ENCODE data around the gene MED13L. TPM values are rescaled to one million over a fixed set of nuclear protein-coding genes. Genes with fewer than 3 reads are reported as not detected.

The MED13L gene
- polyA plus RNA-seq, 1 donor (not counting 4 experiments of a cell fraction or from before 2014, with no cell fraction given), result 31.7 TPM

DNA sequence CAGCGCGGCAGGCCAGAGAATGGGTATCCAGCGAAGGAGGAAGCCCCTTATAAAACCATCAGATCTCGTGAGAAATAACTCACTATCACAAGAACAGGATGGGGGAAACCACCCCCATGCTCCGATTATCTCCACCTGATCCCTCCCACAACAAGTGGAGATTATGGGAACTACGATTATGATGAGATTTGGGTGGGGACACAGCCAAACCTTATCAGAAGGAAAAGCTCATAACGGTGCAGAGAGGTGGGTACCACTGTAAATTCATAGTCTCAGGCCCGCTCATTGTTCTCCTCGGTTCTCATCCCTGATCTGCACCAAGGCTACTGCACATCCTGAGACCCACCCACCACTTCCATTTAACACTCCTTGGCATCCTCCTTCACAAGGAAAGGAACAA lies 326.5 kb downstream of the MED13L start:
- Histone ChIP-seq H3K9me1 (ENCODE audit: control insufficient read depth, extremely low read depth, insufficient read depth, low read length) (no peaks in the 10 kb centered on the region), H3K27me3 (ENCODE audit: control insufficient read depth, extremely low read depth, insufficient read depth, low read length) (no peaks in the 10 kb centered on the region), H2AFZ (ENCODE audit: control insufficient read depth, low read length) (no peak overlapping the region), H3K9me3 (ENCODE audit: control insufficient read depth, low read depth, low read length) (no peaks in the 10 kb centered on the region), H4K20me1 (ENCODE audit: control insufficient read depth, extremely low read depth, insufficient read depth, low read length) (peaks cover 2% of the 10 kb centered on the region), H3K9ac (ENCODE audit: control insufficient read depth, extremely low read depth, insufficient read depth, low read length) (no peak overlapping the region), H3K27ac (ENCODE audit: control insufficient read depth, insufficient read depth, low read length) (no peak overlapping the region), H3K79me2 (ENCODE audit: control insufficient read depth, insufficient read depth, low read length) (no peaks in the 10 kb centered on the region), H3K36me3 (ENCODE audit: control insufficient read depth in 2 of 2, extremely low read depth in 1 of 2, insufficient read depth in 2 of 2, low read length in 2 of 2) (peaks cover 0 to 2% of the 10 kb centered on the region in 2 experiments), H3K4me2 (ENCODE audit: control insufficient read depth, extremely low read depth, insufficient read depth, low read depth, low read length) (no peak overlapping the region), H3K4me1 (ENCODE audit: control insufficient read depth, extremely low read depth, insufficient read depth, low read length) (no peaks in the 10 kb centered on the region), H3K4me3 (ENCODE audit: control insufficient read depth in 2 of 3, extremely low read depth in 1 of 3, insufficient read depth in 2 of 3, low read depth in 1 of 3, low read length in 3 of 3) (no peak overlapping the region)
- FAIRE-seq (no peak), DNase-seq (ENCODE audit: low read depth, low spot score) (no peak)
- TF ChIP-seq, protein P1, sequence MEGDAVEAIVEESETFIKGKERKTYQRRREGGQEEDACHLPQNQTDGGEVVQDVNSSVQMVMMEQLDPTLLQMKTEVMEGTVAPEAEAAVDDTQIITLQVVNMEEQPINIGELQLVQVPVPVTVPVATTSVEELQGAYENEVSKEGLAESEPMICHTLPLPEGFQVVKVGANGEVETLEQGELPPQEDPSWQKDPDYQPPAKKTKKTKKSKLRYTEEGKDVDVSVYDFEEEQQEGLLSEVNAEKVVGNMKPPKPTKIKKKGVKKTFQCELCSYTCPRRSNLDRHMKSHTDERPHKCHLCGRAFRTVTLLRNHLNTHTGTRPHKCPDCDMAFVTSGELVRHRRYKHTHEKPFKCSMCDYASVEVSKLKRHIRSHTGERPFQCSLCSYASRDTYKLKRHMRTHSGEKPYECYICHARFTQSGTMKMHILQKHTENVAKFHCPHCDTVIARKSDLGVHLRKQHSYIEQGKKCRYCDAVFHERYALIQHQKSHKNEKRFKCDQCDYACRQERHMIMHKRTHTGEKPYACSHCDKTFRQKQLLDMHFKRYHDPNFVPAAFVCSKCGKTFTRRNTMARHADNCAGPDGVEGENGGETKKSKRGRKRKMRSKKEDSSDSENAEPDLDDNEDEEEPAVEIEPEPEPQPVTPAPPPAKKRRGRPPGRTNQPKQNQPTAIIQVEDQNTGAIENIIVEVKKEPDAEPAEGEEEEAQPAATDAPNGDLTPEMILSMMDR (optimal IDR thresholded peaks at IDR 0.05 in 1 of 3, IDR thresholded peaks at IDR 0.05 in 1 of 3, conservative IDR thresholded peaks at IDR 0.05 in 1 of 3; ENCODE audit: extremely low read depth in 1 of 3, insufficient read depth in 2 of 3, low read length in 3 of 3), result no peak
- no peak for TF ChIP-seq EZH2 (IDR thresholded peaks at IDR 0.05; ENCODE audit: low read length)
- dilution Hi-C loops (cut with MboI; ENCODE audit: extremely low pct_ligation_motif_present, low sequenced_read_pairs), result no loop called here

DNA sequence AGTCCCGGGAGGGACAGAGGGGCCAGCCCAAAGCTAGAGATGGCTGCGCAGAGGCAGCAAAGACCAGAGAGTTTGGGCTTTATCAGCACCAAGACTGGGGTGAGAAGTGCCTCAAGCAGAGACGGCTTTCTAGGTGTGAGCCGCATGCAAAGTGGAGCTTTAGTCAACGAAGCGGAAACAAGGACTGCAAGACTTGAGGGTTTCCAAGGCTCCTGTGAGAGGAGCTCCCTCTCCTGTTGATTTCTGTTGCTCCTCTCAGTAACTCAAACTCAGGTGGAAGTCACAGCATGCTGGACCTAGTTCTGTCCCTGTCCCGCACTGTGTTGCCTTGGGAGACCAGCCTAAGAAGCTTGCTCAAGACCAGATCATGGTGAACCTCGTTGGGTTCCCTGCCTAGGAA lies 327.8 kb downstream of the MED13L start:
- Histone ChIP-seq H3K9me1 (ENCODE audit: control insufficient read depth, extremely low read depth, insufficient read depth, low read length) (no peaks in the 10 kb centered on the region), H3K4me2 (ENCODE audit: control insufficient read depth, extremely low read depth, insufficient read depth, low read depth, low read length) (no peak overlapping the region), H3K27me3 (ENCODE audit: control insufficient read depth, extremely low read depth, insufficient read depth, low read length) (no peaks in the 10 kb centered on the region), H3K27ac (ENCODE audit: control insufficient read depth, insufficient read depth, low read length) (no peak overlapping the region), H3K9ac (ENCODE audit: control insufficient read depth, extremely low read depth, insufficient read depth, low read length) (no peak overlapping the region), H3K4me1 (ENCODE audit: control insufficient read depth, extremely low read depth, insufficient read depth, low read length) (no peaks in the 10 kb centered on the region), H3K4me3 (ENCODE audit: control insufficient read depth in 2 of 3, extremely low read depth in 1 of 3, insufficient read depth in 2 of 3, low read depth in 1 of 3, low read length in 3 of 3) (no peak overlapping the region), H3K36me3 (ENCODE audit: control insufficient read depth in 2 of 2, extremely low read depth in 1 of 2, insufficient read depth in 2 of 2, low read length in 2 of 2) (peaks cover 0 to 2% of the 10 kb centered on the region in 2 experiments), H4K20me1 (ENCODE audit: control insufficient read depth, extremely low read depth, insufficient read depth, low read length) (peaks cover 2% of the 10 kb centered on the region), H3K9me3 (ENCODE audit: control insufficient read depth, low read depth, low read length) (no peaks in the 10 kb centered on the region), H3K79me2 (ENCODE audit: control insufficient read depth, insufficient read depth, low read length) (no peaks in the 10 kb centered on the region), H2AFZ (ENCODE audit: control insufficient read depth, low read length) (no peak overlapping the region)
- no peak for DNase-seq (ENCODE audit: low read depth, low spot score)
- dilution Hi-C loops (cut with MboI; ENCODE audit: extremely low pct_ligation_motif_present, low sequenced_read_pairs), result no loop called here
- TF ChIP-seq, protein P1 (optimal IDR thresholded peaks at IDR 0.05 in 1 of 3, IDR thresholded peaks at IDR 0.05 in 1 of 3, conservative IDR thresholded peaks at IDR 0.05 in 1 of 3; ENCODE audit: extremely low read depth in 1 of 3, insufficient read depth in 2 of 3, low read length in 3 of 3), result no peak
- no peak for TF ChIP-seq EZH2 (IDR thresholded peaks at IDR 0.05; ENCODE audit: low read length)
- no peak for FAIRE-seq

All from keratinocyte (primary cell).